Keratinocyte (primary cell): Measurements from ENCODE around the gene PDK2. TPM values are rescaled to one million over a fixed set of nuclear protein-coding genes. Genes with fewer than 3 reads are reported as not detected.

Source experiments
- DNase-seq: peaks from one replicate; pipeline ENCODE4 v3.0.0-alpha.2; 2011; ENCODE audit warnings: low read depth, missing footprints, low spot score
- FAIRE-seq: peaks from 2 replicates; lab custom pipeline; 2011; peaks lifted over from hg19 to GRCh38; lab: Jason Lieb, UNC
- H2AFZ ChIP-seq: 2 replicates; pipeline ENCODE4 v1.6.0; 2012; ENCODE audit warnings: low read length, control low read depth, inconsistent platforms; ENCODE audit not compliant: control insufficient read depth
- H3K27ac ChIP-seq: 2 replicates; pipeline ENCODE4 v1.5.1; 2011; ENCODE audit warnings: low read length; ENCODE audit not compliant: control insufficient read depth, insufficient read depth
- H3K27me3 ChIP-seq: 3 replicates; pipeline ENCODE4 v1.6.0; 2011; ENCODE audit warnings: low read length; ENCODE audit not compliant: control insufficient read depth, insufficient read depth; ENCODE audit errors: extremely low read depth
- H3K36me3 ChIP-seq, 2 experiments: 2 replicates in 1 of 2; 3 replicates in 1 of 2; pipeline ENCODE4 v1.5.1; 2011; ENCODE audit warnings: low read length in 2 of 2, mild to moderate bottlenecking in 1 of 2; ENCODE audit not compliant: control insufficient read depth in 2 of 2, insufficient read depth in 2 of 2; ENCODE audit errors: extremely low read depth in 1 of 2
- H3K4me1 ChIP-seq: 3 replicates; pipeline ENCODE4 v1.5.1; 2011; ENCODE audit warnings: low read length; ENCODE audit not compliant: control insufficient read depth, insufficient read depth; ENCODE audit errors: extremely low read depth
- H3K4me2 ChIP-seq: 3 replicates; pipeline ENCODE4 v1.6.0; 2011; ENCODE audit warnings: low read depth, low read length; ENCODE audit not compliant: control insufficient read depth, insufficient read depth; ENCODE audit errors: extremely low read depth
- H3K4me3 ChIP-seq, 3 experiments: fragments of 200-600 bp in 1 of 3; sonication (generic) in 1 of 3; 2 replicates in 2 of 3; 3 replicates in 1 of 3; pipeline ENCODE4 v1.5.1; 2011 to 2016; ENCODE audit warnings: low read length in 3 of 3, mild to moderate bottlenecking in 3 of 3, control low read depth in 2 of 3, inconsistent platforms in 1 of 3, low read depth in 1 of 3, mixed read lengths in 1 of 3, mixed run types in 1 of 3, moderate library complexity in 1 of 3; ENCODE audit not compliant: control insufficient read depth in 2 of 3, insufficient read depth in 2 of 3; ENCODE audit errors: extremely low read depth in 1 of 3
- H3K79me2 ChIP-seq: 2 replicates; pipeline ENCODE4 v1.6.0; 2012; ENCODE audit warnings: low read length; ENCODE audit not compliant: control insufficient read depth, insufficient read depth
- H3K9ac ChIP-seq: 3 replicates; pipeline ENCODE4 v1.6.0; 2011; ENCODE audit warnings: low read length; ENCODE audit not compliant: control insufficient read depth, insufficient read depth; ENCODE audit errors: extremely low read depth
- H3K9me1 ChIP-seq: 3 replicates; pipeline ENCODE4 v1.6.0; 2011; ENCODE audit warnings: low read length; ENCODE audit not compliant: control insufficient read depth, insufficient read depth; ENCODE audit errors: extremely low read depth
- H3K9me3 ChIP-seq: 2 replicates; pipeline ENCODE4 v1.5.1; 2012; ENCODE audit warnings: low read depth, low read length; ENCODE audit not compliant: control insufficient read depth
- H4K20me1 ChIP-seq: 3 replicates; pipeline ENCODE4 v1.6.0; 2011; ENCODE audit warnings: low read length; ENCODE audit not compliant: control insufficient read depth, insufficient read depth; ENCODE audit errors: extremely low read depth
- CTCF ChIP-seq, 3 experiments: IDR thresholded peaks in 1 of 3; conservative IDR thresholded peaks in 1 of 3; optimal IDR thresholded peaks in 1 of 3; 2 replicates in 2 of 3; 3 replicates in 1 of 3; pipeline versions ENCODE3 to v1.5.1; 2011; ENCODE audit warnings: low read length in 3 of 3, mild to moderate bottlenecking in 3 of 3, moderate library complexity in 2 of 3, control low read depth in 1 of 3, inconsistent platforms in 1 of 3; ENCODE audit not compliant: insufficient read depth in 2 of 3; ENCODE audit errors: extremely low read depth in 1 of 3
- EZH2 ChIP-seq: IDR thresholded peaks from one replicate; pipeline ENCODE4 v1.6.1; 2012; ENCODE audit warnings: inconsistent platforms, mild to moderate bottlenecking, low read length, moderate library complexity
- dilution Hi-C: fragments of 300-500 bp; cut with MboI; formaldehyde crosslinking; loops from one replicate; pipeline ENCODE4 v1.7.0; 2020; ENCODE audit warnings: low sequenced_read_pairs; ENCODE audit not compliant: extremely low pct_ligation_motif_present
- polyA plus RNA-seq, 5 experiments: library from polyadenylated mRNA; depleted of rRNA in 3 of 5; stranded (reverse) in 3 of 5; stranded (forward) in 1 of 5; unstranded in 1 of 5; fragments of >200 nt; gene quantifications; 1 replicate in 1 of 5; 2 replicates in 3 of 5; 3 replicates in 1 of 5; pipeline versions ENCODE4 v1.2.1 to v1.2.3, GENCODE V29; 2011 to 2012; ENCODE audit warnings: missing spikeins in 2 of 5, low read depth in 1 of 5, low replicate concordance in 1 of 5

Gene PDK2
- polyA plus RNA-seq, 1 donor (not counting 4 experiments of a cell fraction or from before 2014, with no cell fraction given) = 7.5 TPM

GRCh38 chr17:50070908-50071680 is 24.1 kb upstream of the PDK2 start:
- DNase-seq (no peak), FAIRE-seq (no peak)
- Histone ChIP-seq H3K27me3 (no peaks in the 10 kb centered on the region), H3K36me3 (peaks cover 63 to 83% of the 10 kb centered on the region in 2 experiments), H3K4me3 (no peak overlapping the region), H2AFZ (no peak overlapping the region), H3K9me3 (no peaks in the 10 kb centered on the region), H3K4me1 (no peaks in the 10 kb centered on the region), H3K4me2 (no peak overlapping the region), H3K27ac (no peak overlapping the region), H3K79me2 (peaks cover 81% of the 10 kb centered on the region), H3K9me1 (peaks cover 6% of the 10 kb centered on the region), H3K9ac (no peak overlapping the region), H4K20me1 (peaks cover 63% of the 10 kb centered on the region)
- dilution Hi-C loops = no loop called here
- TF ChIP-seq CTCF (optimal IDR thresholded peaks at IDR 0.05 in 1 of 3, IDR thresholded peaks at IDR 0.05 in 1 of 3, conservative IDR thresholded peaks at IDR 0.05 in 1 of 3; ENCODE audit: extremely low read depth in 1 of 3, insufficient read depth in 2 of 3, low read length in 3 of 3) (no peak), EZH2 (no peak)

DNA sequence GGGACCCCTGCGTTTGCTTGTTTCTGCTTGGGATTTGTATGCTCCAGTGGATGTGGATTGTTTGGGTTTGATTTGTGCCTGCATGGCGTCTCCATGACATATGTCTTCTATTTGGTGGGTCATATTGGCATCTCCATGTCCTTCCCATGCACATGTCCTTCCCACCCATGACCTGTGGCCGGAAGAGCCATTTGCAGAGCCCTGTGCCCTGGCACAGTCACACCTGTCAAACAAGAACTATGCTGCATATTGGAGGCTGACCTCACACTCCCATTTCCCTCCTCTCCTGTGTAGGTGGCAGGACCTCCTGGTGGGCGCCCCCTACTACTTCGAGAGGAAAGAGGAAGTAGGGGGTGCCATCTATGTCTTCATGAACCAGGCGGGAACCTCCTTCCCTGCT is 23.5 kb upstream of the PDK2 start:
- Histone ChIP-seq H3K9me3 (no peaks in the 10 kb centered on the region), H3K4me3 (no peak overlapping the region), H3K36me3 (peaks cover 66 to 83% of the 10 kb centered on the region in 2 experiments)

More for the DNA sequence above, 23.5 kb upstream of the PDK2 start:
- Histone ChIP-seq H3K4me1 (no peaks in the 10 kb centered on the region), H3K4me2 (no peak overlapping the region), H3K9ac (no peak overlapping the region), H2AFZ (no peak overlapping the region), H3K79me2 (peaks cover 75% of the 10 kb centered on the region), H3K27ac (no peak overlapping the region), H3K9me1 (peaks cover 6% of the 10 kb centered on the region), H3K27me3 (no peaks in the 10 kb centered on the region), H4K20me1 (peaks cover 64% of the 10 kb centered on the region)
- TF ChIP-seq EZH2 = no peak
- TF ChIP-seq CTCF (optimal IDR thresholded peaks at IDR 0.05 in 1 of 3, IDR thresholded peaks at IDR 0.05 in 1 of 3, conservative IDR thresholded peaks at IDR 0.05 in 1 of 3; ENCODE audit: extremely low read depth in 1 of 3, insufficient read depth in 2 of 3, low read length in 3 of 3) = no peak
- DNase-seq (no peak), FAIRE-seq (no peak)
- dilution Hi-C loops = no loop called here
